ENCODE measurements around the gene ANKS4B. TPM values are rescaled to one million over a fixed set of nuclear protein-coding genes. Genes with fewer than 3 reads are reported as not detected.

The ANKS4B gene
- polyA plus RNA-seq, 1 donor from 2014 or later = not detected

DNA sequence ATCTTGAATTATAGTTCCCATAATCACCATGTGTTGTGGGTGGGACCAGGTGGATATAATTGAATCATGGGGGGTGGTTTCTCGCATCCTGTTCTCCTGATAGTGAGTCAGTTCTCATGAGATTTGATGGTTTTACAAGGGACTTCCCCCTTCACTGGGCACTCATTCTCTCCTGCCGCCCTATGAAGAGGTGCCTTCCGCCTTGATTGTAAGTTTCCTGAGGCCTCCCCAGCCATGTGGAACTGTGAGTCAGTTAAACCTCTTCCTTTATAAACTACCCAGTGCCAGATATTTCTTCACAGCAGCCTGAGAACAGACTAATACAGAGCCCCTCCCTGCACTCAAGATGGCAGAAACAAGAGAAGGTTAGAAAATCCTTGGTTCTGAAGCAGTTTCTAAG, 48.7 kb upstream of the ANKS4B start:
- H3K4me2 ChIP-seq (ENCODE audit: low read length) = no peak overlapping the region
- no peak overlapping the region for H3K9ac ChIP-seq (ENCODE audit: low read length)
- H3K4me3 ChIP-seq (ENCODE audit: low read length) = no peak overlapping the region
- H2AFZ ChIP-seq (ENCODE audit: low read depth, low read length) = no peak overlapping the region
- peaks cover 7% of the 10 kb centered on the region for H3K9me3 ChIP-seq (ENCODE audit: low read length)
- H3K9me2 ChIP-seq (ENCODE audit: insufficient read depth, low read length) = no peaks in the 10 kb centered on the region
- H4K20me1 ChIP-seq (ENCODE audit: insufficient read depth) = no peaks in the 10 kb centered on the region
- no peak overlapping the region for H3K27ac ChIP-seq (ENCODE audit: low read length)
- TF ChIP-seq, protein P1, sequence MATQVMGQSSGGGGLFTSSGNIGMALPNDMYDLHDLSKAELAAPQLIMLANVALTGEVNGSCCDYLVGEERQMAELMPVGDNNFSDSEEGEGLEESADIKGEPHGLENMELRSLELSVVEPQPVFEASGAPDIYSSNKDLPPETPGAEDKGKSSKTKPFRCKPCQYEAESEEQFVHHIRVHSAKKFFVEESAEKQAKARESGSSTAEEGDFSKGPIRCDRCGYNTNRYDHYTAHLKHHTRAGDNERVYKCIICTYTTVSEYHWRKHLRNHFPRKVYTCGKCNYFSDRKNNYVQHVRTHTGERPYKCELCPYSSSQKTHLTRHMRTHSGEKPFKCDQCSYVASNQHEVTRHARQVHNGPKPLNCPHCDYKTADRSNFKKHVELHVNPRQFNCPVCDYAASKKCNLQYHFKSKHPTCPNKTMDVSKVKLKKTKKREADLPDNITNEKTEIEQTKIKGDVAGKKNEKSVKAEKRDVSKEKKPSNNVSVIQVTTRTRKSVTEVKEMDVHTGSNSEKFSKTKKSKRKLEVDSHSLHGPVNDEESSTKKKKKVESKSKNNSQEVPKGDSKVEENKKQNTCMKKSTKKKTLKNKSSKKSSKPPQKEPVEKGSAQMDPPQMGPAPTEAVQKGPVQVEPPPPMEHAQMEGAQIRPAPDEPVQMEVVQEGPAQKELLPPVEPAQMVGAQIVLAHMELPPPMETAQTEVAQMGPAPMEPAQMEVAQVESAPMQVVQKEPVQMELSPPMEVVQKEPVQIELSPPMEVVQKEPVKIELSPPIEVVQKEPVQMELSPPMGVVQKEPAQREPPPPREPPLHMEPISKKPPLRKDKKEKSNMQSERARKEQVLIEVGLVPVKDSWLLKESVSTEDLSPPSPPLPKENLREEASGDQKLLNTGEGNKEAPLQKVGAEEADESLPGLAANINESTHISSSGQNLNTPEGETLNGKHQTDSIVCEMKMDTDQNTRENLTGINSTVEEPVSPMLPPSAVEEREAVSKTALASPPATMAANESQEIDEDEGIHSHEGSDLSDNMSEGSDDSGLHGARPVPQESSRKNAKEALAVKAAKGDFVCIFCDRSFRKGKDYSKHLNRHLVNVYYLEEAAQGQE (IDR thresholded peaks at IDR 0.05; ENCODE audit: borderline replicate concordance) = no peak
- TF ChIP-seq SMC3 (conservative IDR thresholded peaks at IDR 0.05; ENCODE audit: poor library complexity) = no peak
- no peak for TF ChIP-seq RAD21 (conservative IDR thresholded peaks at IDR 0.05)
- no peak for TF ChIP-seq MXI1 (conservative IDR thresholded peaks at IDR 0.05; ENCODE audit: poor library complexity, severe bottlenecking)
- TF ChIP-seq EP300 (conservative IDR thresholded peaks at IDR 0.05; ENCODE audit: poor library complexity, severe bottlenecking) = no peak
- no peaks in the 10 kb centered on the region for H3K36me3 ChIP-seq (ENCODE audit: insufficient read depth, low read length)
- no peaks in the 10 kb centered on the region for H3F3A ChIP-seq (ENCODE audit: insufficient read depth, low read length, poor library complexity, severe bottlenecking)
- no peaks in the 10 kb centered on the region for H3K79me2 ChIP-seq (replicated peaks; ENCODE audit: insufficient read depth, low read length)
- no peaks in the 10 kb centered on the region for H3K27me3 ChIP-seq (ENCODE audit: insufficient read depth, low read depth, low read length)

- peaks cover 7% of the 10 kb centered on the region for H3K9me3 ChIP-seq (ENCODE audit: low read length)
- no peaks in the 10 kb centered on the region for H3F3A ChIP-seq (ENCODE audit: insufficient read depth, low read length, poor library complexity, severe bottlenecking)
- H3K9me2 ChIP-seq (ENCODE audit: insufficient read depth, low read length) = no peaks in the 10 kb centered on the region
- H3K27me3 ChIP-seq (ENCODE audit: insufficient read depth, low read depth, low read length) = no peaks in the 10 kb centered on the region
- H3K9ac ChIP-seq (ENCODE audit: low read length) = no peak overlapping the region
- H3K27ac ChIP-seq (ENCODE audit: low read length) = no peak overlapping the region
- no peak overlapping the region for H2AFZ ChIP-seq (ENCODE audit: low read depth, low read length)
- no peaks in the 10 kb centered on the region for H3K79me2 ChIP-seq (replicated peaks; ENCODE audit: insufficient read depth, low read length)
- no peak overlapping the region for H3K4me2 ChIP-seq (ENCODE audit: low read length)
- no peak for TF ChIP-seq POLR2AphosphoS5 (IDR thresholded peaks at IDR 0.05)
- TF ChIP-seq CTCF (IDR thresholded peaks at IDR 0.05; ENCODE audit: poor library complexity, severe bottlenecking) = no peak
- no peak for TF ChIP-seq TAF1 (IDR thresholded peaks at IDR 0.05; ENCODE audit: low read depth)
- no peak for TF ChIP-seq SMC3 (conservative IDR thresholded peaks at IDR 0.05; ENCODE audit: poor library complexity)
- no peak for TF ChIP-seq EP300 (conservative IDR thresholded peaks at IDR 0.05; ENCODE audit: poor library complexity, severe bottlenecking)
- TF ChIP-seq RAD21 (conservative IDR thresholded peaks at IDR 0.05) = no peak
- TF ChIP-seq, protein P1 (IDR thresholded peaks at IDR 0.05; ENCODE audit: borderline replicate concordance) = no peak
- TF ChIP-seq MXI1 (conservative IDR thresholded peaks at IDR 0.05; ENCODE audit: poor library complexity, severe bottlenecking) = no peak
- no peak for TF ChIP-seq EZH2 (IDR thresholded peaks at IDR 0.05; ENCODE audit: borderline replicate concordance, insufficient read depth, low read length, poor library complexity, severe bottlenecking)
- no peak overlapping the region for H3K4me3 ChIP-seq (ENCODE audit: low read length)
- no peaks in the 10 kb centered on the region for H3K36me3 ChIP-seq (ENCODE audit: insufficient read depth, low read length)
- no peaks in the 10 kb centered on the region for H4K20me1 ChIP-seq (ENCODE audit: insufficient read depth)
Observed at GRCh38 chr16:21185659-21186325, 47.7 kb upstream of the ANKS4B start.
